ENCODE results near the gene STARD9. TPM values are rescaled to one million over a fixed set of nuclear protein-coding genes. Genes with fewer than 3 reads are reported as not detected.
A peak's percentile ranks its signal among the peaks of the same experiment; 100 is the strongest.

Gene STARD9
- total and polyA plus RNA-seq, 8 donors, result 1.4 to 45.7 (median 11.8) TPM

DNA sequence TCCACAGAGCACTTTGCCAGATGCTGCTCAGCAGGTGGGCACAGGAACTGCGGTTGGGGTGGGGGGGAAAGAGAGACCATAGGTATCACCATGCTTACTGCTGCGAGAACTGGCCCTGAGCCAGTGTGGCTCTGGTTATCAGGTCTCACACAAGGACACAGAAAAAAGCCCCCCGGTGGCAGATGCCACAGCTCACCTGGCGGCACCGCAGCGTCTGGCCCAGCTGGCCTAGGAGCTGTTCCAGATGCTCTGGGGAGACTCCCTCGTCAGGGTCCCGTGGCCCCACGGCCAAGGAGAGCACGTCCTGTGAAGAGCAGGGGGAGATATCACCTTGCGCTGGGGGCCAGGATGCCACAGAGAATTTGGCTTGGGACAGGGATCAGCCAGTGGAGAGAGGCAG is 150.7 kb downstream of the STARD9 start:
- Histone ChIP-seq H3K27ac (no peak overlapping the region), H3K9me3 (no peaks in the 10 kb centered on the region), H3K27me3 (no peaks in the 10 kb centered on the region), H3K36me3 (peaks cover 81 to 100% (median 98%) of the 10 kb centered on the region in 4 donors), H3K4me1 (peaks cover 0 to 11% (median 3%) of the 10 kb centered on the region in 4 donors), H3K4me3 (no peak overlapping the region)
- no peak for DNase-seq
- TF ChIP-seq EP300 (IDR thresholded peaks at IDR 0.05) (no peak), POLR2AphosphoS5 (IDR thresholded peaks at IDR 0.05) (no peak), POLR2A (IDR thresholded peaks at IDR 0.05) (no peak)
- TF ChIP-seq, protein P1, sequence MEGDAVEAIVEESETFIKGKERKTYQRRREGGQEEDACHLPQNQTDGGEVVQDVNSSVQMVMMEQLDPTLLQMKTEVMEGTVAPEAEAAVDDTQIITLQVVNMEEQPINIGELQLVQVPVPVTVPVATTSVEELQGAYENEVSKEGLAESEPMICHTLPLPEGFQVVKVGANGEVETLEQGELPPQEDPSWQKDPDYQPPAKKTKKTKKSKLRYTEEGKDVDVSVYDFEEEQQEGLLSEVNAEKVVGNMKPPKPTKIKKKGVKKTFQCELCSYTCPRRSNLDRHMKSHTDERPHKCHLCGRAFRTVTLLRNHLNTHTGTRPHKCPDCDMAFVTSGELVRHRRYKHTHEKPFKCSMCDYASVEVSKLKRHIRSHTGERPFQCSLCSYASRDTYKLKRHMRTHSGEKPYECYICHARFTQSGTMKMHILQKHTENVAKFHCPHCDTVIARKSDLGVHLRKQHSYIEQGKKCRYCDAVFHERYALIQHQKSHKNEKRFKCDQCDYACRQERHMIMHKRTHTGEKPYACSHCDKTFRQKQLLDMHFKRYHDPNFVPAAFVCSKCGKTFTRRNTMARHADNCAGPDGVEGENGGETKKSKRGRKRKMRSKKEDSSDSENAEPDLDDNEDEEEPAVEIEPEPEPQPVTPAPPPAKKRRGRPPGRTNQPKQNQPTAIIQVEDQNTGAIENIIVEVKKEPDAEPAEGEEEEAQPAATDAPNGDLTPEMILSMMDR (IDR thresholded peaks at IDR 0.05), result no peak
- WGBS, 5 donors, result 82 to 90% (median 88%) methylated on average over 11 of the region's 11 CpGs
- intact Hi-C loops (cut with DNase I; ENCODE audit: low total_unique reads), result no loop called here

DNA sequence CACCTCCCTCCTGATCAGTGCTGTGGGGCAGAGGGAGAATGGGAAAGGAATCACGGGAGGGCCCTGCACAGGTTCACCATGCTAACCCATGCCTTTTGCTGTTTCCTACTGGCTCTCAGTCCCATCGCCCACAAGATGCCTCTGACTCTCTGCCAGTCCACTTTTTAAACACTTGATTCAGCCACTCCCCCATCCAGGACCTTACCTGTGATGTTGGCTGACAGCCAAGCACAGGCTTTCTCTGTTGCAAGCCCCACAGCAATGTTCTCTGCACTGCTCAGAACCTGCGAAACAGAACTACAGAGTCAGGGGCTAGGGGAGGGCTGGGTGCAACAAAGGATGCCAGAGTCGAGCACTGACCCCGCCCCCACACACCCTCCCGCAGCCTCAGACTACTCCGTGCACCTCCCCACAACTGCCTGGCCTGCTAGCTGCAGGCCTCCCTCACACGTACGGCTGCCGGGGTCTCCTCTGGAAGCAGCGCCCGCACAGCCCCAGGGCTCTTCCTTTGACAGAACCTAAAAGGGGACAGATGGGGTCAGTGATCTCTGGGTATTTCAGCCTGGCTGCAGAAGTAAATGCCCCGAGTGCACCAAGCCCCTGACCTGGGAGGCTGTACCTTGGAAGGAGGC is 152.5 kb downstream of the STARD9 start:
- H3K36me3 ChIP-seq, result peaks cover 82 to 100% (median 100%) of the 10 kb centered on the region in 4 donors
- no peaks in the 10 kb centered on the region for H3K27me3 ChIP-seq
- peak; percentile 35 to 62 for DNase-seq
- 72 to 78% (median 76%) methylated on average over 11 to 13 of the region's 13 CpGs for WGBS, 5 donors
- H3K4me1 ChIP-seq, result peaks cover 0 to 11% (median 3%) of the 10 kb centered on the region in 4 donors
- no peak for TF ChIP-seq EP300 (IDR thresholded peaks at IDR 0.05)
- no peak for TF ChIP-seq POLR2A (IDR thresholded peaks at IDR 0.05)
- TF ChIP-seq, protein P1 (IDR thresholded peaks at IDR 0.05), result no peak
- no peak for TF ChIP-seq POLR2AphosphoS5 (IDR thresholded peaks at IDR 0.05)
- no peak overlapping the region for H3K27ac ChIP-seq
- no peaks in the 10 kb centered on the region for H3K9me3 ChIP-seq
- H3K4me3 ChIP-seq, result no peak overlapping the region
- intact Hi-C loops (cut with DNase I; ENCODE audit: low total_unique reads), result no loop called here

DNA sequence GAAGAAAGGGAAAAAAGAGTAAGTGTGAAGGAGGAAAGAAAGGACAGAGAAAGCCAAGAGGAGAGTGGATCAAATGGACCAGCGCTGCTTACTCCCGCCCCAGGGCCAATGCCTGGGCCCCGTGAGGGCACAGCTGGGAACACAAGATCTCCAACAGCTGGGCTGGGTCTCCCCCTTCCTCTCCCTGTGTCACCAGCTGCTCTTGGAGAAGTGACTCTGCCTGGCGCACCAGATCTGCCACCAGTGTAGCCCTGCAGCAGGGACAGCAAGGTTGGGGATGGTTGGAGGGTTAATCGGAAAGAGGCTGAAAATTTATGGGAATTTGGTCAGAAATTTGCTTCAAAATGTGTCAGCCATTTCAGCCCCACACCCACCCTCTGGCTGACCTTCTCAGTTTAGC is 153.2 kb downstream of the STARD9 start:
- no peak overlapping the region for H3K27ac ChIP-seq
- peaks cover 0 to 11% (median 3%) of the 10 kb centered on the region in 4 donors for H3K4me1 ChIP-seq
- no peak overlapping the region for H3K4me3 ChIP-seq
- intact Hi-C loops (cut with DNase I; ENCODE audit: low total_unique reads), result no loop called here
- no peaks in the 10 kb centered on the region for H3K27me3 ChIP-seq
- WGBS, 5 donors, result 79 to 93% (median 91%) methylated on average over 5 of the region's 5 CpGs
- no peaks in the 10 kb centered on the region for H3K9me3 ChIP-seq
- DNase-seq, result no peak
- peaks cover 75 to 100% (median 100%) of the 10 kb centered on the region in 4 donors for H3K36me3 ChIP-seq
- TF ChIP-seq POLR2A (IDR thresholded peaks at IDR 0.05), result no peak
- TF ChIP-seq POLR2AphosphoS5 (IDR thresholded peaks at IDR 0.05), result no peak
- TF ChIP-seq, protein P1 (IDR thresholded peaks at IDR 0.05), result no peak
- TF ChIP-seq EP300 (IDR thresholded peaks at IDR 0.05), result no peak

- H3K36me3 ChIP-seq, result peaks cover 71 to 100% (median 100%) of the 10 kb centered on the region in 4 donors
- intact Hi-C loops (cut with DNase I; ENCODE audit: low total_unique reads), result no loop called here
- no peak overlapping the region for H3K4me3 ChIP-seq
- no peaks in the 10 kb centered on the region for H3K9me3 ChIP-seq
- H3K27me3 ChIP-seq, result no peaks in the 10 kb centered on the region
- 72 to 91% (median 87%) methylated on average over 14 of the region's 14 CpGs for WGBS, 5 donors
- no peak for DNase-seq
- H3K4me1 ChIP-seq, result peaks cover 0 to 12% (median 3%) of the 10 kb centered on the region in 4 donors
- no peak overlapping the region for H3K27ac ChIP-seq
- TF ChIP-seq POLR2A (IDR thresholded peaks at IDR 0.05) (no peak), EP300 (IDR thresholded peaks at IDR 0.05) (no peak), POLR2AphosphoS5 (IDR thresholded peaks at IDR 0.05) (no peak)
- TF ChIP-seq, protein P1 (IDR thresholded peaks at IDR 0.05), result no peak
Observed at GRCh38 chr15:42728972-42729371, 153.6 kb downstream of the STARD9 start.
